Right cardiac atrium (tissue), 5 donors: ENCODE measurements around the gene COPZ1. TPM values are rescaled to one million over a fixed set of nuclear protein-coding genes. Genes with fewer than 3 reads are reported as not detected.
"Not testable (repeated sequence)": the region's sequence is repeated elsewhere in the genome, so short reads cannot be mapped to it uniquely, and the experiment has no call there.

ENCODE experiments used
- ATAC-seq, 2 donors: fragments of 200-7000 bp; cut with Tn5 transposase; one replicate each; pipeline versions ENCODE4 v1.8.0 to v1.9.1; 2020; ENCODE audit warnings: moderate library complexity in 2 of 2, mild to moderate bottlenecking in 1 of 2
- DNase-seq, 3 donors: peaks; one replicate each; pipeline ENCODE4 v3.0.0-alpha.2; 2020
- H3K27ac ChIP-seq: one replicate; pipeline ENCODE4 v1.5.1; 2013; ENCODE audit warnings: mild to moderate bottlenecking, low read length, control low read depth, moderate library complexity
- H3K27me3 ChIP-seq: one replicate; pipeline ENCODE4 v1.6.1; 2013; ENCODE audit not compliant: control insufficient read depth, insufficient read depth
- H3K4me1 ChIP-seq: one replicate; pipeline ENCODE4 v1.6.1; 2013; ENCODE audit warnings: low read length; ENCODE audit not compliant: control insufficient read depth, insufficient read depth
- H3K4me3 ChIP-seq: one replicate; pipeline ENCODE4 v1.5.1; 2013; ENCODE audit warnings: low read length, control low read depth
- H3K9me3 ChIP-seq: one replicate; pipeline ENCODE4 v1.6.1; 2013; ENCODE audit warnings: low read length; ENCODE audit not compliant: control insufficient read depth
- WGBS: extraction: QIAGEN DNeasy Blood & Tissue Kit; methylation state at CpG from one replicate; pipeline ENCODE4 v1.1.7; 2013; 5-methylcytosine and 5-hydroxymethylcytosine counted together
- intact Hi-C, 4 donors: fragments of 100-400 bp; cut with DNase I; formaldehyde crosslinking; loops; one replicate each; pipeline versions ENCODE4 v1.11.0 to v1.14.0; 2022 to 2023
- long read RNA-seq, 4 donors: library from polyadenylated mRNA; unstranded; transcript quantifications; one replicate each; pipeline ENCODE4 v2.0.0, GENCODE V29; 2020 to 2021
- polyA plus RNA-seq: library from polyadenylated mRNA; stranded (reverse); fragments of 200-250 nt; gene quantifications from one replicate; pipeline ENCODE4 v1.2.3, GENCODE V29; 2013
- total RNA-seq, 4 donors: library from RNA; stranded (reverse); fragmentation: NEBNext Ultra II Directional; extraction: Animal tissue kit (Norgen Biotek cat#: 25700); gene quantifications; one replicate each; pipeline ENCODE4 v1.2.1, GENCODE V29; 2021
- donor health status: healthy with polysubstance abuse.
- donor health status: DM: no; HTN: yes; CAD: no.
- donor health status: DM: no; HTN: no; CAD: no.
- donor health status: DM: no; HTN: yes; CAD: no; lungs with severe emphysema.
- donor health status: DM: yes; HTN: yes; CAD: no.

The COPZ1 gene, protein sequence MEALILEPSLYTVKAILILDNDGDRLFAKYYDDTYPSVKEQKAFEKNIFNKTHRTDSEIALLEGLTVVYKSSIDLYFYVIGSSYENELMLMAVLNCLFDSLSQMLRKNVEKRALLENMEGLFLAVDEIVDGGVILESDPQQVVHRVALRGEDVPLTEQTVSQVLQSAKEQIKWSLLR
- total RNA-seq (100 to 1,000 TPM; 103 to 120 (median 119) TPM), polyA plus RNA-seq (112 TPM)
- long read RNA-seq, donor 1, transcript COPZ1-201 (9 exons, 1,897 nt) = major isoform, 79 of 94 reads
- long read RNA-seq, donor 1, partial matches to known transcripts = 5 of 94 reads
- long read RNA-seq, donor 1, other reads (novel, unspliced or antisense) = 8 of 94 reads
- long read RNA-seq, donor 2, transcript COPZ1-201 (9 exons, 1,897 nt) = major isoform, 41 of 51 reads
- long read RNA-seq, donor 2, partial matches to known transcripts = 0 of 51 reads
- long read RNA-seq, donor 2, other reads (novel, unspliced or antisense) = 8 of 51 reads
- long read RNA-seq, donor 3, transcript COPZ1-201 (9 exons, 1,897 nt) = major isoform, 156 of 180 reads
- long read RNA-seq, donor 3, partial matches to known transcripts = 11 of 180 reads
- long read RNA-seq, donor 3, other reads (novel, unspliced or antisense) = 7 of 180 reads
- long read RNA-seq, donor 4, transcript COPZ1-201 (9 exons, 1,897 nt) = major isoform, 43 of 51 reads
- long read RNA-seq, donor 4, partial matches to known transcripts = 4 of 51 reads
- long read RNA-seq, donor 4, other reads (novel, unspliced or antisense) = 2 of 51 reads

DNA sequence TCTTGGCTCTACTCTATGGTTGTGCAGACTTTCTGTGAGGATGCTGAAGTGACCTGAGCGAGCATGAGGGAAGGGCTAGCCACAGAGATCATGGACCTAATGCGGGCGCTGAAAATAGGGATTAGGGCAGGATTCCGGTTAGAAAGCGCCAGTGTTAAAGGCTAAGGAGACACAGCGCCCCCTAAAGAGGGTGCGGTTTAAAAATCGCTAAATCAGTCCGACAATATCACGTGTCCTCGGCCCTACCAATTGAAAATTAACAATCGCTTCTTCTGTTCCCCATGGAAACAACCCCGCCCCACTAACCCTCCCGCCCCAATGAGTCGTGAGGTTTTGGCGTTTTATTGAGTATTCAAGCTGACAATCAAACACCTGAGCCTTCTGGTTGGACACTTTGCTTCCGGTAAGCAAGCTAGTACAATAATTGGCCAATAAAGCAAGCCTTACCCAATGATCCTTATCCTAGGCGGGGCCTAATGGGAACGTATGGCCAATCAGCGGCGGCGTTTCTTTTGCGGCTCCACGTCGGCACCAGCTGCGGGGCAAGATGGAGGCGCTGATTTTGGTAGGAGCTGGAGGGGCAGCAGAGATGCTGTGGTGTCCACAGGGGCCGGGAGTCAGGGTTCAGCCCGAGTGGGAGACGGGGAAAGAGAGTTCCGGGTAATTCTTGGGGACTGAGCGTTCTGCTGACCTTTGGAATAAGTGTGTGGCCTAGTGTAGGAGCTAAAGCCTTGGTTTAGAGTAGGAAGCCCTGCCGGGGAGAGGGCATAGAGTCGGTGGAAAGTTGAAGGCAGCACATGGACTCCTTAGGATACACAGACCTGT, at the start of gene COPZ1:
TSS of gene COPZ1 (plus strand) at position 515 of the 825 bp plus-strand sequence. CDS start at position 548, 33 bp downstream.
- WGBS = 2% methylated on average over 34 of the region's 34 CpGs
- peak; percentile 98 to 99 for ATAC-seq
- H3K27ac ChIP-seq = peak within 1 kb of the TSS; percentile 91
- peak; percentile 94 to 96 (median 96) for DNase-seq
- no peaks in the 10 kb centered on the region for H3K9me3 ChIP-seq
- peak within 1 kb of the TSS; percentile 99 for H3K4me3 ChIP-seq
- H3K27me3 ChIP-seq = no peaks in the 10 kb centered on the region
- H3K4me1 ChIP-seq = no peaks in the 10 kb centered on the region
- intact Hi-C loops = no loop called here

DNA sequence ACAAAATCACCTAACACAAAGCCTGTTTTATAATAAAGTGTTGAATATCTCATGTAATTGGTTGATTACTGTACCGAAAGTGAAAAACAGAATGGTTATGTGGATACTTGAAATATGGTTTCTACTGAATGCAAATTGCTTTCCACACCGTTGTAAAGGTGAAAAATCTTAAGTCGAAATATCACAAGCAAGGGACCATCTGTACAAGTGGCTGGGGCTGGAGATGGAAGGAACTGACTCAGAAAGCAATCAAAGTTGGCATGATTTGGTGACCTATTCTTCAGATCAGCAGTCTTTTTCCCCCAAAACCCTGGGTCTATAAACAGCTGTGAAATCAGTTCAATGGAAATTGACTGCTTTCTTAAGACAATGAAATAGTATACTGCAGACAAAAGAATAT, 48.6 kb upstream of the COPZ1 start:
- WGBS = 87% methylated on average over 3 of the region's 3 CpGs
- DNase-seq (no peak), ATAC-seq (no peak)
- H3K4me3 ChIP-seq = no peak overlapping the region
- H3K27ac ChIP-seq = no peak overlapping the region
- no peaks in the 10 kb centered on the region for H3K9me3 ChIP-seq
- H3K27me3 ChIP-seq = no peaks in the 10 kb centered on the region
- intact Hi-C loops = no loop called here
- H3K4me1 ChIP-seq = peaks cover 2% of the 10 kb centered on the region

DNA sequence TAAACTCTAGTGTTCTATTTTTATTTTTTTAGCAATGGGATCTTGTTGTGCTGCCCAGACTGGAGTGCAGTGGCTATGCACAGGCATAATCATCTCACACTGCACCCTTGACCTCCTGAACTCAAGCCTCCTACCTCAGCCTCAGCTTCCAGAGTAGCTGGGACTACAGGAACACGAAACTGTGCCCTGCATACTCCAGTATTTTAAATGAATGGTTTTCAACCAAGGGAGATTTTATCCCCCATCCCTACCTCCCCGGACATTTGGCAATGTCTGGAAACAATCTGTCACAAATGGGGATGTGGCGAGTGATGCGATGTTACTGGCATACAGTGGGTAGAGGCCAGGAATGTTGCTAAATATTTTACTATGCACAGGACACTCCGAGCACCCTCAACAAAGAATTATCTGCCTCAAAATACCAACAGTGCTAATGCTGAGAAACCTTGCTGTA, 47.1 kb upstream of the COPZ1 start:
- ATAC-seq = no peak
- Histone ChIP-seq H3K4me1 (peaks cover 6% of the 10 kb centered on the region), H3K27ac (peak overlapping the region; percentile 67), H3K4me3 (peak overlapping the region; percentile 16), H3K9me3 (no peaks in the 10 kb centered on the region), H3K27me3 (no peaks in the 10 kb centered on the region)
- 29% methylated on average over 5 of the region's 5 CpGs for WGBS
- no peak for DNase-seq
- intact Hi-C loops = no loop called here

DNA sequence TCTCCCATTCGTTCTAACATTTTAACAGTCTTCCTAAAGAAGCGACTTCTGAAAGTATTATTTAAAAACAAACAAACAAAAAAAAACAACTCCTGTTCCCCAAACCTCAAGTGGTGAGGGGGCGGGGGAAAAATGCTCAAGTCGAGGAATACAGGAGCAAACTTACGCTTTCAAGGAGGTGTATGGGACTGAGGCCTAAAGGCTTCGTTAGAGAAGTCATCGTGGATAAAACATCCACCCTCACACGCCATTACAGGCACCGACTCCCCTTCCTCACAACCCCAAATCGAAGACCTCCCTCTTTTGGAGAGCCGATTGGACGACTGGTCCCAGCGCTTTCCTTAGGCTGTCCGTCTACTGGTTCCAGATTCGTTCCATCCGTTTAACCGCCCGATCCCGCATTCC, 45.7 kb upstream of the COPZ1 start:
- intact Hi-C loops = no loop called here
- WGBS = under 1% methylated on average over 19 of the region's 19 CpGs
- ATAC-seq = no peak
- H3K27ac ChIP-seq = peak overlapping the region; percentile 98
- peaks cover 6% of the 10 kb centered on the region for H3K4me1 ChIP-seq
- H3K27me3 ChIP-seq = no peaks in the 10 kb centered on the region
- no peak for DNase-seq
- no peaks in the 10 kb centered on the region for H3K9me3 ChIP-seq
- H3K4me3 ChIP-seq = peak overlapping the region; percentile 92

DNA sequence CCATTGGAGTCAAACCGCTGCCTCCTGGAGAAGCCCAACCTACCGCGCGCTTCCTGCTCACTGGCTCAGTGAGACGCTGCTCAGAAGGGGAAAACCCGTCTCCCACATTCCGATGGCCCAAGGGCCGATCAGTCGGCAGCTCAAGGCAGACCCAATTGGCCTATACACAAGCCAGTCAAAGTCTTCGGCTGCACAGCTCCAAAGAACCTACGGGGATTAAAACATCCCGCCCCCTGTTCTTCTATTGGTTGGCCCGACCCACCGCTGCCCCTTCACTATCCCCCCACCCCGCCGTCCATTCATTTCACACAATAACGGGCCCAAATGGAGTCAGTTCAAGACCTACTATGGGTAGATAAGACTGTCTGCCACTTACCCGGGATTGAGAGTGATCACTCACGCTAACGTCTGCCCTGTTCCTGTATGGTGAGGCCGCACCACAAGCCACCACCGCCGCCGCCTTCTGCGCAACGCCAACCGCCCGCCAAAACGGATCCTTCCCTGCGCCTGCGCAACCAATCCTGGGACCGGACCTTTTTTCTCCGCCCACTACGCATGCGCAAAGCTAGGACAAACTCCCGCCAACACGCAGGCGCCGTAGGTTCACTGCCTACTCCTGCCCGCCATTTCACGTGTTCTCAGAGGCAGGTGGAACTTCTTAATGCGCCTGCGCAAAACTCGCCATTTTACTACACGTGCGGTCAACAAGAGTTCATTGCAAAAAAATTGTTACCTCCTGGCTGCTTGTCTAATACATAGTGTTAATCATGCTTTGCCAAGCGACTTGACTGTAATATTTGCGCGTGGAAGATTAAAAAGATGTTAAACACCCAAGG, 45.1 kb upstream of the COPZ1 start, which contains the start of gene CBX5:
TSS of gene CBX5 (minus strand) at position 491 of the 836 bp plus-strand sequence. CDS start 22,472 bp downstream, outside the sequence.
- ATAC-seq = peak; percentile 93 to 94
- Histone ChIP-seq H3K27ac (peak within 1 kb of the TSS; percentile 98), H3K9me3 (no peaks in the 10 kb centered on the region), H3K4me3 (peak within 1 kb of the TSS; percentile 92), H3K27me3 (no peaks in the 10 kb centered on the region), H3K4me1 (peaks cover 6% of the 10 kb centered on the region)
- under 1% methylated on average over 49 of the region's 49 CpGs for WGBS
- intact Hi-C loops = loop anchor here in 1 of 4 donors (10.0 kb wide), 1 partner anchor 85 kb away; the partner anchor contains the start of gene GPR84
- DNase-seq = peak; percentile 99

DNA sequence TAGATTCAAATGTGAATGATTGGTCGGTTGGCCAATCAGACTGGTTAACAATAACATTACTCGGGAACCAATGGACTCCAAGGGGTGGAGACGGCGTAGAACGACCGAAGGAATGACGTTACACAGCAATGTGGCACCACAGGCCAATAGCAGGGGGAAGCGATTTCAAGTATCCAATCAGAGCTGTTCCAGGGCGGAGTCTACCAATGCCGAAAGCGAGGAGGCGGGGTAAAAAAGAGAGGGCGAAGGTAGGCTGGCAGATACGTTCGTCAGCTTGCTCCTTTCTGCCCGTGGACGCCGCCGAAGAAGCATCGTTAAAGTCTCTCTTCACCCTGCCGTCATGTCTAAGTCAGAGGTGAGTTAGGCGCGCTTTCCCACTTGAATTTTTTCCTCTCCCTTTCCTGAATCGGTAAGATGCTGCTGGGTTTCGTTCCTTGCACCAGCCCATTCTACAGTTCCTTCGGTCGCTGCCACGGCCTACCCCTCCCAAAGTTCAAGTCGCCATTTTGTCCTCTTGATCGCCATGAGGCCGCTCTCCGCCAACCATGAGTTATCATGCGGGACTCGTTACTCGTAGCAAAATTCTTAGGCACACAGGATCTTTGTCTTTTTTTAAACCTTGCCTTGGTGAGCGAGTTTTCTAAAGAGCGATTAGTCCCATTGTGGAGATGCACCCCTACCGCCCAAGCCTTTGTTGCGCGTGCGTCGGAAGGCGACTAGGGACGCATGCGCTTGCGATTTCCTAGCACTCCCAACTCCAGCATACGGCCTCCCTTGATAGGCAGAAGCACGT, 44.3 kb upstream of the COPZ1 start, which contains the start of gene HNRNPA1:
TSS of gene HNRNPA1 (plus strand) at position 259 of the 793 bp plus-strand sequence. CDS start at position 341, 82 bp downstream.
- WGBS = under 1% methylated on average over 48 of the region's 48 CpGs
- Histone ChIP-seq H3K9me3 (no peaks in the 10 kb centered on the region), H3K4me3 (peak within 1 kb of the TSS; percentile 92), H3K27ac (peak within 1 kb of the TSS; percentile 98), H3K27me3 (no peaks in the 10 kb centered on the region), H3K4me1 (peaks cover 6% of the 10 kb centered on the region)
- intact Hi-C loops = loop anchor here in 1 of 4 donors (10.0 kb wide), 1 partner anchor 84 kb away; the partner anchor contains the start of gene GPR84
- peak; percentile 95 for DNase-seq
- ATAC-seq = peak; percentile 96

DNA sequence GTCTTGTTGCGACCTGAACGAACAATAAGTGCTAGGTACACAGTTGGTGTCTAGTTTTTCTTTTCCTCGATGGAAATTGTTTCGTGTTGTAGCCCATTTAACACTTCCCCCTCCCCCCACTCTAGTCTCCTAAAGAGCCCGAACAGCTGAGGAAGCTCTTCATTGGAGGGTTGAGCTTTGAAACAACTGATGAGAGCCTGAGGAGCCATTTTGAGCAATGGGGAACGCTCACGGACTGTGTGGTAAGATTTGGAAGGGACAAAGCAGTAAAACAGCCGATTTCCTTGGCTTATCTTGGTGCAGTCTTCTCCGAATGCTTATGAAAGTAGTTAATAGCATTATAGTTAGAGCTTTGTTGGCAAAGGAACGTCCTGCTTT, 43.7 kb upstream of the COPZ1 start:
- under 1% methylated on average over 10 of the region's 10 CpGs for WGBS
- Histone ChIP-seq H3K4me3 (peak overlapping the region; percentile 91), H3K27ac (peak overlapping the region; percentile 89)
- intact Hi-C loops = loop anchor here in 1 of 4 donors (10.0 kb wide), 1 partner anchor 84 kb away; the partner anchor contains the start of gene GPR84
- H3K4me1 ChIP-seq, H3K9me3 ChIP-seq, H3K27me3 ChIP-seq, ATAC-seq, DNase-seq: not testable (repeated sequence)

DNA sequence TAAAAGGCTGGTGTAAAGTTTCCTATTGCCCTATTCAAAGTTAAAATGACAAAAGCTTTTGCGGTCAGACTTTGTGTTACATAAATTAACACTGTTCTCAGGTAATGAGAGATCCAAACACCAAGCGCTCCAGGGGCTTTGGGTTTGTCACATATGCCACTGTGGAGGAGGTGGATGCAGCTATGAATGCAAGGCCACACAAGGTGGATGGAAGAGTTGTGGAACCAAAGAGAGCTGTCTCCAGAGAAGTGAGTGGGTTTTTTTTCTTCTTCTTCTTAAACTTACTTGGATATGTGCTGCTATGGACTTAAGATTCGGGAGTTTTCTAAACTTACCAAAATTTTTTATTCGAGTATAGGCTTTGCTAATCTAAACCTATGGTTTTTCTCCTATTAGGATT, 43.2 kb upstream of the COPZ1 start:
- not testable (repeated sequence) for ATAC-seq, DNase-seq, H3K27ac ChIP-seq, H3K27me3 ChIP-seq, H3K4me1 ChIP-seq, H3K9me3 ChIP-seq
- 16% methylated on average over 4 of the region's 4 CpGs for WGBS
- H3K4me3 ChIP-seq = peak overlapping the region; percentile 91
- intact Hi-C loops = loop anchor here in 1 of 4 donors (10.0 kb wide), 1 partner anchor 83 kb away; the partner anchor contains the start of gene GPR84

DNA sequence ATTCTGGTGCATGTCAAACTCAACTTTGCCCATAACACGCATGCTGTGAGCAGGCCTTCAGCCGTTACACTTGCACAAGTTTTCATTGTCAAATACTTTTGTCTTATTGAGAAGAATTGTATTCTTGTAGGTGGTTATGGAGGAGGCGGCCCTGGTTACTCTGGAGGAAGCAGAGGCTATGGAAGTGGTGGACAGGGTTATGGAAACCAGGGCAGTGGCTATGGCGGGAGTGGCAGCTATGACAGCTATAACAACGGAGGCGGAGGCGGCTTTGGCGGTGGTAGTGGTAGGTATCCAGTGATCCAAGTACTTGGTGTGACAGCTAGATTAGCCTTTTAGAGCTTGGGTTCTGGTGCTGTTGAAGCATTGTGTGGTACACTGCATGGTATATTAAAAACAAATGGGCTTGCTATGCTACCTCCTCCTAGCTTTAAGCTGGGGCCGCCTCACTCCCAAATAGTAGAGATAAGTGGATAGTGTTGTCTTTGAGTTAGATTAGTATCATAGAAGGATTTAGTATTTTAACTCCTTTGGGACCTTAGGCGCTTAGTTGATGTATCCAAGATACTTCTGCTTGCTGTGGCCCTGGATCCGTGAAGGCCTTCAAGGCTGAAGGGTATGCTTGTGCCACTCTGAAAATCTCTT, 41.9 kb upstream of the COPZ1 start:
- 41% methylated on average over 11 of the region's 11 CpGs for WGBS
- ATAC-seq (no peak), DNase-seq (no peak)
- H3K4me1 ChIP-seq = peaks cover 3% of the 10 kb centered on the region
- no peak overlapping the region for H3K27ac ChIP-seq
- H3K9me3 ChIP-seq = no peaks in the 10 kb centered on the region
- no peaks in the 10 kb centered on the region for H3K27me3 ChIP-seq
- intact Hi-C loops = loop anchor here in 1 of 4 donors (10.0 kb wide), 1 partner anchor 82 kb away; the partner anchor contains the start of gene GPR84
- H3K4me3 ChIP-seq = peak overlapping the region; percentile 91
